Raji (cell line): Measurements from ENCODE around the gene OR11H1.
"Not testable (repeated sequence)": the region's sequence is repeated elsewhere in the genome, so short reads cannot be mapped to it uniquely, and the experiment has no call there.

Experiments
- POLR2A ChIP-seq: IDR thresholded peaks from 2 replicates; pipeline ENCODE4 v1.6.1; 2011; ENCODE audit warnings: low read depth, low read length, control low read depth; ENCODE audit not compliant: insufficient read depth

Gene OR11H1, protein sequence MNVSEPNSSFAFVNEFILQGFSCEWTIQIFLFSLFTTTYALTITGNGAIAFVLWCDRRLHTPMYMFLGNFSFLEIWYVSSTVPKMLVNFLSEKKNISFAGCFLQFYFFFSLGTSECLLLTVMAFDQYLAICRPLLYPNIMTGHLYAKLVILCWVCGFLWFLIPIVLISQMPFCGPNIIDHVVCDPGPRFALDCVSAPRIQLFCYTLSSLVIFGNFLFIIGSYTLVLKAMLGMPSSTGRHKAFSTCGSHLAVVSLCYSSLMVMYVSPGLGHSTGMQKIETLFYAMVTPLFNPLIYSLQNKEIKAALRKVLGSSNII

DNA sequence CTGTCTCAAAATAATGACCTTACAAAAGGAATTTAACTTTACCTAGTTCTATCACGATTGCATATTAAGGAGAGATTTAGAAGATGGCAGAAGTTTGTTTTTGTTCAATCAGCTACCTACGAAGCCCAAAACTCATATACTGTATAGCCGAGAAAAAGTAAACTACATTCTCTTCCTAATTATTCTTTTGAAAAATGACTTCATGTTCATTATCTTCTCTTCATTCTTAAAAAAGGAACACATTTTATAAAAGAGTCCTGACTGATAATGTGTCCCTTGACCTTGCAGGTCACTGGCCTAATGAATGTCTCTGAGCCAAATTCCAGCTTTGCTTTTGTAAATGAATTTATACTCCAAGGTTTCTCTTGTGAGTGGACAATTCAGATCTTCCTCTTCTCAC, at the start of gene OR11H1:
Gene OR11H1, plus strand, starts transcription at position 301 of the 400 bp plus-strand sequence. Its CDS starts 0 bp downstream, at position 301.
- TF ChIP-seq POLR2A, result not testable (repeated sequence)
